CD4-positive, alpha-beta T cell treated with Interleukin-2 at 100 ng/mL for 4 hours (primary cell): ENCODE results near the gene GIT1.
A peak's percentile ranks its signal among the peaks of the same experiment; 100 is the strongest.
"Not testable (repeated sequence)": the region's sequence is repeated elsewhere in the genome, so short reads cannot be mapped to it uniquely, and the experiment has no call there.

Experiments
- DNase-seq: peaks from one replicate; pipeline ENCODE4 v3.0.0-alpha.2; 2020; ENCODE audit warnings: low spot score

GIT1 gene

DNA sequence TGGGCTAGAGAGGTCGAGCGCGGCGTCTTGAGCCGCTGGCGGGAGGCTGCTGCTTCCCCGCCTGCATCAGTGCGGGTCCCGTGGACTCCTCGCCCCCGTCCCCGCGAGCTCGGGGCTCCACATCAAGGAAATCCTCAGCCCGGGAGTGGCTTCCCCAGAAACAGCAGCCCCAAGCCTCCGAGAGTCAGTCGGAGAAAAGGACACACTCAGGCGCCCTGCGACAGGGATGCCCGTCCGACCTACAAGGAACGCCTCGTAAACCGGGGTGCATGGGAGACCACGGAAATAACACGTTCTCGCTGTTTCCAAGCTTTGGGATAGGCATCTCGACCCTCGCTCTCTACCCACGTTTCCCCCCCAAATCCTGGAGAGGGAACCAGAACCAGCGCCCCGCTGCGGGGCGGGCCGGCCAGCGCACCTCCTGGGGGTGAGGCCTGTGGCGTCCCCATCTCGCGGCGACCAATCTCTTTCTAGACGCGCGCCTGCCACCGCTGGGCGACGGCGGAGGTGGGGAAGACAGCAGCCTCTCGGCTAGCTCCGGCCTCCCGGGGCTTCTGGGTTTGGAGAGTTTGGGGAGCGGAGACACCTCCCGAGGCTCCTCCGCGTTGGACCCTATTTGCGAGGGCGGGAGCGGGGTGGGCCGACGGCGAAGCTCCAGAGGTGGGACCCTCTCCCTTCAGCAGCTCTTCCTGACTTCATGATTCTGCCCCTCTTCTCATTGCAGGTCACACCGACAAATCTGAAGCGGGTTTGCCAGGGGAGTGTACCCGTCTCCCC, 21.7 kb downstream of the GIT1 start:
- DNase-seq = peak; percentile 76

GRCh38 chr17:29567304-29567553, 22.2 kb downstream of the GIT1 start:
- no peak for DNase-seq

GRCh38 chr17:29566473-29567303, 22.8 kb downstream of the GIT1 start, which contains the start of gene ABHD15:
TSS of gene ABHD15 (minus strand) at chr17:29567037. CDS start at chr17:29566966, 71 bp downstream.
- DNase-seq = peak; percentile 49

DNA sequence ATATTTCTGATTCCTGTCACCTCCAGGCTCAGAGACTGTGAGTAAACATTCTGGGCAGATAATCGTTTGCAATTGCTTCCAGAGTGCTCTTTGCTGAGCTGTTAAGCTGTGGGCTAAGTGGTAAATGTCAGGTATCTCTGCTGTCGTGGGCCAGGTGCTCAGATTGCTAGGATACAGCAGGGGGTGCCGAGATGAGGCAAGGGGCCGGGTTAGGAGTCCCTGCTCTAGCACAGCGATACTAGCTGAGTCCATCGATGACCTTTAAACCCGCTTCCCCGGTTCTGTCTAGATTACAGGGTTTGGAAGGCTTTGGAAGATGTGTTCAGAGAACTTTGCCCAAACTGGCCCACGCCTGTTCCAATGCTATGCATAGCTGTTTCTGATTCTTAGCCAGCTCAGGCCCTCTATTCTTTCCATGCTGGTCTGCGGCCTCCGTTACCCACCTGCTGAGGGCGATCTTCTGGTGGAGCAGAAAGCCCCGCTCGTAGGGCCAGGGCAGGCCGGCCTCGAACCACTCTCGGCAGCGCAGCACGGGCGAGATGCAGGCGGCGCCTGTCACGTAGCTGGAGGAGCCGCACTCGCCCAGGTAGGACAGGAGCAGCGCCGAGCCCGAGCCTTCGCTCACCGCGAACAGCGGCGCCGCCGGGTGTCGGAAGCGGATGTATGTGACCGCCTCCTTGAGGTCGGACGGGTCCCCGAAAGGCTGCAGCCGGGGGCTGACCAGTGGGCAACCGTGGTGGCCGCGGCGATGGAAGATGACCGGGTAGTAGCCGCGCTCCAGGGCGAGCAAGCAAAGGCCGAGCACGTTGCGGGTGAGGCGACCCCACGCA, 23.6 kb downstream of the GIT1 start:
- DNase-seq = peak; percentile 62

DNA sequence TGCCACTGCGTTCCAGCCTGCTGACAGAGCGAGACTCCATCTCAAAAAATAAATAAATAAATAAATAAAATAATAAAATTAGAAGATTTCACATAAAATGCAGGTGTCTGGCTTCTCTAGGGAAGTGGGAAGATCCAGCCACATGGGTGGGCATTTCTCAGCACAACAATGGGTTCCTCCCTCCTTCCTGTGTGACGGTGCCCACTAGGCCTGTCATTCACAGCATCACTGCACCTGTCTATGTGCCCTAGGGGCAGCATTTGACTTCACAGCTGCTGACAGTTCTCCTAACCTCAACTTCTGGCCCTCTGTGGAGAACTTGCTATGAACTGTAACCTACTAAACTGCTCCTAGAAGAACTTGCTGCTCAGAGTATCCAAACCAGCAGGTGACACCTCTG, 25.6 kb downstream of the GIT1 start:
- peak; percentile 6 for DNase-seq

DNA sequence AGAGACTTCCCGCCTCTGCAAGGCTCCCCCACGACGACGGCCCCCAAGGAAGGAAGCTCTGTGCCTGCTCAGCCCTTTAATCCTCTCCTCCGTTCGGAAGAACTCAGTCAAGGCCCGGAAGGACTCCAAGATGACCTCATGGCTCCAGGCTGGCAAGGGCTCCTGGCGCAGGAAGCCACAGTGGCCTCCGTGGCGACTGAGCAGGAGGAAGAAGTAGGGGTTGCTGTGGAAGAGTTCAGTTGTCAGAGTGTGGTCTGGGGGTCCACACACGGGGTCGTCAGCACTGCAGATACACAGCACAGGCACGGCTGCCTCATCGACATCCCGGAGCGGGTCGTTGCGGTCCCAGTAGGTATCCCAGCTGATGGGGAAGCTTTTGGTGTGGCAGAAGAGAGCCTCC, 26.8 kb downstream of the GIT1 start:
- DNase-seq = no peak

DNA sequence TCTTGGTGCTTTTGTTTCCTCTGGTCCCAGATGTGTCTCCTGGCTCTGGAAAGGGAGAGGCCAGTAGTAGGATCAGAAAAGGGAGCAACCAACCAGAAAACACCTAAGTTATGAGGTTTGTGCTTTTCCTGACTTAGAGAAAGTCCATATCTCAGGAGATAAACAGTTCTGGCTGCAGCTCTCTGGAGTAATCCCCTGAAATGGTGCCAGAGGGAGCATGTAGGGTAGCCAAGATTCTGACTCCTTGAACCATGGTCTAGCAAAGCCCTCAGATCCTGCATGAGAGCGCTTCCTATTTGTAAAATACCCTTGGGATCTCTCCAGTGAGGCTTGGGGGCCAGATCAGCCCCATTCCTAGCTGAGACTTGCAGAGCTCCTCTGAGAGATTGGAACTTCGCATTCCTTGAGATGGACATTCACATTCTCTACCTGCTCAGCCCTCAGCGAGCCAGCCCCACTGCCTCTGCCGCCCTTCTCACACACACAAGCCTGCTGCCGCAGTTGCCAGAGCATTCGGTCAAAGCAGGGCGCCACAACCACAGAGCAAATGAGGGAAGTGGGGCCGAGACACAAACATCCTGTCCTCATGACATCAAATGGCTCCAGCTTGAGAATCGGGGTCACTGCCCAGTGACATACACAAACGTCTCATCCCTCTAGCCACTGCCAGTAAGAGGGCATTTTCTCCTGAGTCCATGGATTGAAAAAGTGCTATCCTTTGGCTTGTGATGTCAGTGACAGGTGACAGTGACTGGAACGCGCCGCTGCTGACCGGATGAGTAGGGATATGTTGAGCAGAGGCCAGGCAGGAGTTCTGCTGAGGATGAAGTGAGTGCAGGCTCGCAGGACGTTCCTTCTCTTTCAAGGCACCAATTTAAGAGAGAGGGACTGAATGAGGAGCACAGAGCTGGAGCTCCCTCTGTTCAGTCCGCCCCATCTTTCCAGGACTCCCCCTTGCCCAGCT, 27.6 kb downstream of the GIT1 start:
- DNase-seq = peak; percentile 6

DNA sequence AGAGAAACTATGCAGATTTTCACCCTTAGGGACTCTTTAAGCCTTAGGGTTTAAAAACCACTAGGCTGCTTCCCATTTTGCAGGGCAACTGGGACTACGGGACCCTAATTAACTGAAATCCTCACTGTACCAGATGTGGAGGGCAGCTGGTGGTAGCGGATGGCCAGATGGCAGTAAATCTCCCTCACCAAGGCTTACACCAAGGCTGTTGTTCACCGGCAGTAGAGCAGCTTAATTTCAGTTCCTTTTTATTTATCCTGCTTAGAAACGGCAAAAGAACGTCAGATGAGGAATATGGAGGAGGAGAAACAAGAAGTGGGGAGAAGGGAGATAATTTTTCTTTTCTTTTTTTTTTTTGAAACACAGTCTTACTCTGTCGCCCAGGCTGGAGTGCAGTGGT, 29.1 kb downstream of the GIT1 start:
- no peak for DNase-seq

GRCh38 chr17:29559640-29560039, 29.8 kb downstream of the GIT1 start:
- no peak for DNase-seq

GRCh38 chr17:29558139-29558538, 31.3 kb downstream of the GIT1 start:
- not testable (repeated sequence) for DNase-seq

- no peak for DNase-seq
These were observed 31.7 kb downstream of the GIT1 start for GRCh38 chr17:29557739-29558116.

DNA sequence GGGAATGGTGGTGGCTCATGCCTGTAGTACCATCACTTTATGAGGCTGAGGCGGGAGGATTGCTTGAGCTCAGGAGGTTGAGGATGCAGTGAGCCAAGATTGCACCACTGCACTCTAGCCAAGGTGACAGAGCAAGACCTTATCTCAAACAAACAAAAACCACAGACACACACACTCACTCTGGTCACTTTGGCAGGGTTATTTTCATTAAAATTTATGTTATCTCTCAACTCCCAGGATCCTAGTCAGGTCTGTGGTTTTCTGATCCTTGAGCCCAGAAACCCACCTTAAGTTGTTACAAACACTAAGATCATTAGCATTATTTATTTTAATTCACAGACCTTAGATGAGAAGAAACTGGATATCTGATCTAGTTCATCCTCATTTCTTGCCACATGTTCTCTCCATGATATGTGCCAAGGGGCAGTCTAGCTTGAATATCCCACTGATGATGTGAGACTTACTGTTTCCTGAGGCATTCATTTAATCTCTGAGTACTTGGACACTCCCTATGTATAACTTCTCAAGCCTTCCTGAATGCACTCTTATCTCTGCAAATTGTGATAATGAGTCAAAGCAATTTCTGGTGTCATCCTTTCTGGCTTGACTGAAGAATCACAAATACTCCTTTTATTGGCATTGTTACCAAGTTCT, 32.2 kb downstream of the GIT1 start:
- DNase-seq = no peak

DNA sequence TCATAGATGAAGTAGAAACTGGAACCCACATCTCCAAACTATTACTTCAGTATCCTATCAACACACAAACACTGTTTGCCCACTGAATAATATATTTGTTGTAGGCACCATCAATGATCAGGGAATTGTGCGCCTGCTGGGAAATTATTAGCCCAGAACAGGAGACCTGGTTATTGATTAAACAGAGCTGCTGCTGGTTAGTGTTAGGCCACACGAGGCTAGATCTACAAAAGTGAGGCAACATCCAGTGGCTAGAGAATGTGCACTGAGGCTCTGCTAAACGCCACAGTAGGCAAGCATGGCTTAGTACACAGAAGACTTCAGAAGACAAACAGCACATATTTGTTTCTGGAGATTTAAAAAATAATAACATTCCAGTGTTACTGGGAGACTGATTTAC, 33.6 kb downstream of the GIT1 start:
- no peak for DNase-seq

DNA sequence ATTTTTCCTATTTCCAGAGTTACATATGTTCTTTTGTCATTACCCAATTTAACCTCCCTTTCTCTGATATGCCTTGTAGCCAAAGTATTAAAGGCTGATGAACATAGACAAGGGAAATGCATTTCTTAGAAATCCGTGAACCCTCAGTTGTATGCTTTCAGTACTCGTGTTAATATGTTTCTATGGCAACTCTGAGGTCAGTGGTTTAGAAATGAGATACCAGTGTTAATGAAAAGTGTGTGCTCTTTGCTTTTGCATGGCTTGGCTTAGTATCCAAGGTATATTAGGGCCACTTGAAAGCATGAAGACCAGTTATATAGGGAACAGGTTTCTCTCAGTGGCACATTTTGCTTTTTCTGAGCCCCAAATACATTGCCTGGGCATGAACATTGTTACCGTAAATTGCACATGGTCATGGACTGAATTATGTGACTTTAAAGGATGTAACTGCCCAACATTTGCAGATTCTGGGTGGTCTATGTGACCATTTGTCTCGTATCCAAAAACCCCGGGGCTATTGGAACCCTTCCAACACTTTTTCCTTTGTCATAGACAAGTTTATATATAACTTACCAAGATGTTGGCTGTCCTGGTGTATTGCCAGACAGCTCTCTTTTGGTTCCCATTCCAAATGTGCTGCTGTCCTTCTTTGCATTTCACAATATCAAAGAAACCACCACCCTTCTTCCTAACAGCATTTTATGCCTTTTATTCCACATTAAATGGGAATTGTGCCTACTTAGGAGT, 40.1 kb downstream of the GIT1 start:
- peak; percentile 32 for DNase-seq

- DNase-seq = no peak
These were observed 42.6 kb downstream of the GIT1 start for GRCh38 chr17:29546830-29547229.

DNA sequence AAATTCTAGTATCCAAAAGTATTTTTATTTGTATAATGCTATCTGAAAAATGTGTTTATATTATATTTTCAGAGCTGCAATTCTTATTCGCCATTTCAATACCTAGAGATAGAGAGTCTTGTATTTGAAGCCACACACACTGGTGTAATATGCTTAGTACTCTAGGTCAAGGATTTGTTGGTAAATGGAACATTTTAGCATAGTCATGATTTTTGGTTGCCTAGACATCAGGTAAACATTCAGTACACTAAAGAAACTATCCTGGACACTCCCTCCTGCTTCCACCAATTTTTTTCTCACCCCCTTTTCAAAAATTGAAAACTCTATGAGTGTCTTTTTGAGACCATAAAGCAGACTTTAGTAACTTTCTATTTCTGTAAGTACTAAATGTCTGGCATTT, 43.4 kb downstream of the GIT1 start:
- no peak for DNase-seq

DNA sequence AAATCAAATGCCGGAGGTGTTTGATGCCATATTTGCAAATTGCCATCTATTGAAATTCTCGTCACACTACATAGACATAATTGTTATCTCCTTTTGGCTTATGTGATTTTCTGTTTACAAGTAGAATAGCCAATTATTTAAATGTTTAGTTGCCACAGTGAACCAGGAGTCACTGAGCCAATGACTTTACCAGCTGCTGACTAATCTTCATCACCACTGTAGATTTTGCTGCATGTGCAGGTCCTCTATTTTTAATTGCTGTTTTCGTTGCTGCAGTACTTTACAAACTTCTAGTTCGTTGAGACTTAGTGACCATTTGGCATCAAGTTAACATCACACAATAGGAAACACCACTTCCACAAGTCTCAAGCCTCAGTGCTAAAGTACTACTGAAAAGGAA, 45.4 kb downstream of the GIT1 start:
- no peak for DNase-seq

GRCh38 chr17:29533976-29534375, 55.5 kb downstream of the GIT1 start:
- DNase-seq = no peak

DNA sequence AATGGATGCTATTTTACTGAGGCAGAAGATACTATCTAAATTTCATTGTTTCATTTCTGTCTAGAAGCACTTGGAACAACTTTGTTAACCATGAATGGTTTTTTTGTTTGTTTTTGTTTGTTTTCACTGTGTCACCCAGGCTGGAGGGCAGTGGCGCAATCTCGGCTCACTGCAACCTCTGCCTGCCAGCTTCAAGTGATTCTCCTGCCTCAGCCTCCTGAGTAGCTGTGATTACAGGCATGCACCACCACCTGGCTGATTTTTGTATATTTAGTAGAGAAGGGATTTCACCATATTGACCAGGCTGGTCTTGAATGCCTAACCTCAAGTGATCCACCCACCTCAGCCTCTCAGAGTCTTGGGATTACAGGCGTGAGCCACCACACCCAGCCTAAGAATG, 63.1 kb downstream of the GIT1 start:
- no peak for DNase-seq

- DNase-seq = no peak
These were observed 64.8 kb downstream of the GIT1 start for GRCh38 chr17:29524692-29525091.
